ENCODE results near the gene SMARCAD1. TPM values are rescaled to one million over a fixed set of nuclear protein-coding genes. Genes with fewer than 3 reads are reported as not detected.

Gene SMARCAD1
- total and polyA plus RNA-seq, 11 donors: 3.7 to 14.0 (median 9.4) TPM

GRCh38 chr4:94298725-94299252 lies 91.1 kb downstream of the SMARCAD1 start:
- 63 to 86% (median 72%) methylated on average over 4 of the region's 4 CpGs for WGBS, 4 donors
- no peaks in the 10 kb centered on the region for H3K4me1 ChIP-seq
- TF ChIP-seq POLR2A (IDR thresholded peaks at IDR 0.05) (no peak), CTCF (IDR thresholded peaks at IDR 0.05) (no peak)
- intact Hi-C loops (cut with DNase I): no loop called here
- no peaks in the 10 kb centered on the region for H3K9me3 ChIP-seq
- ATAC-seq (no peak), DNase-seq (no peak)
- H3K36me3 ChIP-seq: no peaks in the 10 kb centered on the region
- no peak overlapping the region for H3K27ac ChIP-seq
- no peaks in the 10 kb centered on the region for H3K27me3 ChIP-seq
- H3K4me3 ChIP-seq: no peak overlapping the region

- Histone ChIP-seq H3K4me1 (peaks cover 0 to 17% (median 5%) of the 10 kb centered on the region in 12 donors), H3K27ac (no peak overlapping the region), H3K27me3 (no peaks in the 10 kb centered on the region), H3K9me3 (no peaks in the 10 kb centered on the region), H3K36me3 (no peaks in the 10 kb centered on the region), H3K4me3 (no peak overlapping the region)
- DNase-seq: no peak
- intact Hi-C loops (cut with DNase I): loop anchor here in 5 of 10 donors (5.0 to 10.0 kb wide), 4 partner anchors 293 to 433 kb away; no protein-coding TSS in a partner anchor
- 92 to 95% (median 93%) methylated on average over 2 of the region's 2 CpGs for WGBS, 4 donors
- TF ChIP-seq CTCF (IDR thresholded peaks at IDR 0.05) (no peak), POLR2A (IDR thresholded peaks at IDR 0.05) (no peak)
- no peak for ATAC-seq
Observed at GRCh38 chr4:94302191-94302590, 94.5 kb downstream of the SMARCAD1 start.

GRCh38 chr4:94304365-94304971 lies 96.8 kb downstream of the SMARCAD1 start:
- peak in 1 of 4 donors; percentile 70 for ATAC-seq
- intact Hi-C loops (cut with DNase I): loop anchor here in 5 of 10 donors (5.0 to 10.0 kb wide), 4 partner anchors 290 to 430 kb away; no protein-coding TSS in a partner anchor

More at GRCh38 chr4:94304365-94304971, 96.8 kb downstream of the SMARCAD1 start:
- 35 to 42% (median 39%) methylated on average over 2 of the region's 2 CpGs for WGBS, 4 donors
- no peaks in the 10 kb centered on the region for H3K36me3 ChIP-seq
- DNase-seq: no peak
- no peak overlapping the region for H3K27ac ChIP-seq
- no peaks in the 10 kb centered on the region for H3K27me3 ChIP-seq
- no peaks in the 10 kb centered on the region for H3K9me3 ChIP-seq
- peaks cover 0 to 17% (median 5%) of the 10 kb centered on the region in 12 donors for H3K4me1 ChIP-seq
- peak; percentile 39 to 71 (median 54) for TF ChIP-seq CTCF (IDR thresholded peaks at IDR 0.05)
- no peak for TF ChIP-seq POLR2A (IDR thresholded peaks at IDR 0.05)
- no peak overlapping the region for H3K4me3 ChIP-seq
